Pancreas (tissue), 10 donors: ENCODE data around the gene HEPACAM2. TPM values are rescaled to one million over a fixed set of nuclear protein-coding genes. Genes with fewer than 3 reads are reported as not detected.

Source experiments
- ATAC-seq, 4 donors: fragments of 200-7000 bp; cut with Tn5 transposase; one replicate each; pipeline versions ENCODE4 v1.8.0 to v1.9.1; 2020; ENCODE audit warnings: mild to moderate bottlenecking in 4 of 4, moderate library complexity in 4 of 4
- DNase-seq, 6 donors: peaks; one replicate each; pipeline ENCODE4 v3.0.0-alpha.2; 2020
- FAIRE-seq: peaks from 2 replicates; lab custom pipeline; 2012; peaks lifted over from hg19 to GRCh38; lab: Jason Lieb, UNC
- H3K27ac ChIP-seq, 4 donors: fragments of 200-600 bp; sonication (generic); 1 replicate in 3 of 4; 2 replicates in 1 of 4; pipeline versions ENCODE4 v1.5.0 to v1.8.0; 2020
- H3K27me3 ChIP-seq, 4 donors: fragments of 200-600 bp; one replicate each; pipeline ENCODE4 v1.8.0; 2021
- H3K36me3 ChIP-seq, 3 donors: fragments of 200-600 bp; sonication (generic) in 1 of 3; one replicate each; pipeline versions ENCODE4 v1.5.0 to v1.8.0; 2020 to 2021
- H3K4me1 ChIP-seq, 3 donors: fragments of 200-600 bp; one replicate each; pipeline ENCODE4 v1.8.0; 2021
- H3K4me3 ChIP-seq, 4 donors: fragments of 200-600 bp; sonication (generic) in 2 of 4; one replicate each; pipeline versions ENCODE4 v1.5.0 to v1.8.0; 2020 to 2021
- H3K9me3 ChIP-seq, 4 donors: fragments of 200-600 bp; one replicate each; pipeline ENCODE4 v1.8.0; 2021
- CTCF ChIP-seq, 4 donors: fragments of 200-600 bp; sonication (generic) in 3 of 4; IDR thresholded peaks; one replicate each; pipeline versions ENCODE4 v1.5.0 to v1.8.0; 2021; ENCODE audit warnings: antibody characterized with exemption in 4 of 4
- WGBS, 2 donors: extraction: QIAGEN DNeasy Blood & Tissue Kit; methylation state at CpG; one replicate each; pipeline ENCODE4 v1.1.7; 2013; 5-methylcytosine and 5-hydroxymethylcytosine counted together
- intact Hi-C, 3 donors: fragments of 100-400 bp; cut with DNase I; formaldehyde crosslinking; loops; one replicate each; pipeline versions ENCODE4 v1.11.1 to v1.14.2; 2022
- polyA plus RNA-seq, 2 donors: library from polyadenylated mRNA; stranded (reverse); fragments of 200-250 nt; gene quantifications; one replicate each; pipeline ENCODE4 v1.2.3, GENCODE V29; 2013
- total RNA-seq, 6 donors: library from RNA; stranded (reverse); fragmentation: NEBNext Ultra II Directional in 4 of 6; extraction: Animal tissue kit (Norgen Biotek cat#: 25700) in 4 of 6; gene quantifications; one replicate each; pipeline versions ENCODE4 v1.2.1 to v1.2.4, GENCODE V29; 2021 to 2023
- donor health status: healthy with polysubstance abuse.
- donor health status: DM: no; HTN: no; CAD: no; lungs with moderate emphysema.
- donor health status: DM: no; HTN: no; CAD: no.
- donor health status: control.
- donor health status: control.
- donor health status: Bipolar disorder and iron deficiency.
- donor health status: DM: yes; HTN: yes; CAD: no.
- donor health status: DM: no; HTN: no; CAD: no.
- donor health status: DM: no; HTN: no; CAD: no.
- donor health status: DM: yes; HTN: yes; CAD: no.

The HEPACAM2 gene
- 1 to 10 TPM in 4 of 6 donors, under 1 TPM in 2; 0.65 to 5.4 (median 2.6) TPM for total RNA-seq
- 10 to 100 TPM in 1 of 2 donors, 1 to 10 TPM in 1; 4.9 to 28.0 TPM for polyA plus RNA-seq

DNA sequence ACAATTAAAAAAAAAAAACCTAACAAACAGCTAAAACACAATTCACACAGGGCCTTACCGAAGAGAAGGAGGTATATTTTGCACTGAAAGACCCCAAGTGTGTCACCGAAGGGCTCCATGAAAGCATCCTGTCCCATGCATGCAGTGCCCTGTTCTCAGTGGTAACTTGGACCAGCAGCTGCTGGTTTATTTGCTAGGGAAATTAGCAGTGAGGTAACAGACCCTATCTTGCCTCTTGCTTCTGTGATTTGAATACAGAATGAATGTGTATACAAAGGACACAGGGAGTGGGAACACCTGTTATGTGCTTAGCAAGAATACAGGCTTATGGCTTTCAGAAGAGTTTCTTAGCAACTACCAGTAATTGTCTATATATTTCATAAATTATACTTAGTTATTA is at the start of gene HEPACAM2:
HEPACAM2 (minus strand) TSS at position 160 of the 400 bp plus-strand sequence.
- no peaks in the 10 kb centered on the region for H3K9me3 ChIP-seq
- FAIRE-seq, result no peak
- H3K4me3 ChIP-seq, result no peak within 1 kb of the TSS
- ATAC-seq, result peak in 2 of 4 donors; percentile 28 to 37
- 28 to 34% methylated on average over 2 of the region's 2 CpGs for WGBS, 2 donors
- no peak for DNase-seq
- H3K4me1 ChIP-seq, result no peaks in the 10 kb centered on the region
- no peaks in the 10 kb centered on the region for H3K27me3 ChIP-seq
- no peaks in the 10 kb centered on the region for H3K36me3 ChIP-seq
- intact Hi-C loops, result no loop called here
- no peak within 1 kb of the TSS for H3K27ac ChIP-seq
- no peak for TF ChIP-seq CTCF (IDR thresholded peaks at IDR 0.05)

DNA sequence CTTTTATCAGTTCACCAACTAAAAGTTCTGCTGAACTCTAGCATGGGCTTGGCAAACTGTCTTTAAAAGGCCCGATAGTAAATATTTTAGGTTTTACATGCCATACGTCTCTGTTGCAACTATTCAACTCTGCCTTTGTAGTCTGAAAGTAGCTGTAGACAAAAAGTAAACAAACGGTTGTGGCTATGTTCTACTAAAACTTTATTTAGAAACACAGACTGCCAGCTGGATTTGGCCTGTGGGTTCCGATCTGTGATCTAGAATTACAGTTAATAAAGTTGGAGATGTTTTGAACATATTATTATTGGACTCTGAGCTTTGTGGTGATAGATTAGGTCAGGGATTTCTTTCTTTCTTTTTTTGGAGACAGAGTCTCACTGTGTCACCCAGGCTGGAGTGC is 39.0 kb upstream of the HEPACAM2 start:
- Histone ChIP-seq H3K9me3 (no peaks in the 10 kb centered on the region), H3K36me3 (no peaks in the 10 kb centered on the region), H3K4me1 (peaks cover 5 to 10% (median 8%) of the 10 kb centered on the region in 3 donors), H3K27me3 (no peaks in the 10 kb centered on the region), H3K27ac (no peak overlapping the region), H3K4me3 (no peak overlapping the region)
- no peak for DNase-seq
- intact Hi-C loops, result no loop called here
- no peak for FAIRE-seq
- WGBS, 2 donors, result 82 to 85% methylated on average over 4 of the region's 4 CpGs
- no peak for TF ChIP-seq CTCF (IDR thresholded peaks at IDR 0.05)
- ATAC-seq, result no peak

GRCh38 chr7:93262535-93262934 is 36.3 kb upstream of the HEPACAM2 start:
- TF ChIP-seq CTCF (IDR thresholded peaks at IDR 0.05), result no peak
- Histone ChIP-seq H3K36me3 (no peaks in the 10 kb centered on the region), H3K27me3 (no peaks in the 10 kb centered on the region), H3K9me3 (no peaks in the 10 kb centered on the region), H3K4me3 (no peak overlapping the region), H3K4me1 (no peaks in the 10 kb centered on the region), H3K27ac (no peak overlapping the region)
- 93 to 100% methylated on average over 1 of the region's 1 CpG for WGBS, 2 donors
- intact Hi-C loops, result no loop called here
- FAIRE-seq, result no peak
- ATAC-seq, result no peak
- DNase-seq, result no peak

- intact Hi-C loops, result no loop called here
- Histone ChIP-seq H3K4me1 (no peaks in the 10 kb centered on the region), H3K9me3 (no peaks in the 10 kb centered on the region), H3K4me3 (no peak overlapping the region), H3K27me3 (no peaks in the 10 kb centered on the region), H3K36me3 (no peaks in the 10 kb centered on the region), H3K27ac (no peak overlapping the region)
- ATAC-seq (no peak), FAIRE-seq (no peak), DNase-seq (no peak)
- TF ChIP-seq CTCF (IDR thresholded peaks at IDR 0.05), result no peak
Observed at GRCh38 chr7:93258661-93259060, 32.4 kb upstream of the HEPACAM2 start.

DNA sequence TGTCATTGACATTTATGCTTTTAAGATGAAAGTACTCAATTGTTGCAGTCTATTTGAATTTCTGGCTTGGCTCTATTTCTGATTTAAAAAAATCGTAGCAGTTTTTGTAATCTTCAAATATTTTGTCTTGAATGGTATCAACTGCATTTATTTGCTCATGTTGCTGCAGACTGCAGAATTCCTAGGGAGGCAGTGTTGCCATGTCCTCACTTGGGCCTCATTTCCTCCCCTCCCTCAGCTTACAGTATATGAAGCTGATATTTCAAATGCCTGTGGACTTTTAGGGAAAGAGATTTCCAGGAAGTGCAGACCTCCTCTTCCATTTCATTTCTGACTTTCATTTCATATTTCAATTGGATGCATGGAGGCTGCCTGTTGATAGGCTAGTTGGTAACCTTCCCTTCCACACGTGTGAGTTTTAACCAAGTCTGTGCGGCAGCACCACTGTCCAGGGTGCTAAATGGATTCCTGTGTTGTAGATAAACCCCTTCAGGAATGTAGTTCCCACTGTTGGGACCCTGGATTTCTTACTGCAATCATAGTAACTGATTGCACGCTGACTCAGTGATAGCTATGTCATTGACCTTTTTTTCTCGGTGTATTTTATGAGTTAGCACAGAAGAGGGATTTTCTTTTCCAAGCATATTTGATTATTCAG is 23.4 kb upstream of the HEPACAM2 start:
- WGBS, 2 donors, result 54 to 58% methylated on average over 5 of the region's 5 CpGs
- DNase-seq, result no peak

More for the DNA sequence above, 23.4 kb upstream of the HEPACAM2 start:
- no peaks in the 10 kb centered on the region for H3K27me3 ChIP-seq
- no peaks in the 10 kb centered on the region for H3K36me3 ChIP-seq
- no peak overlapping the region for H3K27ac ChIP-seq
- ATAC-seq (no peak), FAIRE-seq (no peak)
- H3K4me3 ChIP-seq, result no peak overlapping the region
- no peak for TF ChIP-seq CTCF (IDR thresholded peaks at IDR 0.05)
- H3K4me1 ChIP-seq, result peaks cover 0 to 4% (median 0%) of the 10 kb centered on the region in 3 donors
- intact Hi-C loops, result no loop called here
- H3K9me3 ChIP-seq, result no peaks in the 10 kb centered on the region
